Keratinocyte (primary cell): ENCODE data around the gene RBSN. TPM values are rescaled to one million over a fixed set of nuclear protein-coding genes. Genes with fewer than 3 reads are reported as not detected.

Source experiments
- DNase-seq: peaks from one replicate; pipeline ENCODE4 v3.0.0-alpha.2; 2011; ENCODE audit warnings: low read depth, missing footprints, low spot score
- FAIRE-seq: peaks from 2 replicates; lab custom pipeline; 2011; peaks lifted over from hg19 to GRCh38; lab: Jason Lieb, UNC
- H2AFZ ChIP-seq: 2 replicates; pipeline ENCODE4 v1.6.0; 2012; ENCODE audit warnings: low read length, control low read depth, inconsistent platforms; ENCODE audit not compliant: control insufficient read depth
- H3K27ac ChIP-seq: 2 replicates; pipeline ENCODE4 v1.5.1; 2011; ENCODE audit warnings: low read length; ENCODE audit not compliant: control insufficient read depth, insufficient read depth
- H3K27me3 ChIP-seq: 3 replicates; pipeline ENCODE4 v1.6.0; 2011; ENCODE audit warnings: low read length; ENCODE audit not compliant: control insufficient read depth, insufficient read depth; ENCODE audit errors: extremely low read depth
- H3K36me3 ChIP-seq, 2 experiments: 2 replicates in 1 of 2; 3 replicates in 1 of 2; pipeline ENCODE4 v1.5.1; 2011; ENCODE audit warnings: low read length in 2 of 2, mild to moderate bottlenecking in 1 of 2; ENCODE audit not compliant: control insufficient read depth in 2 of 2, insufficient read depth in 2 of 2; ENCODE audit errors: extremely low read depth in 1 of 2
- H3K4me1 ChIP-seq: 3 replicates; pipeline ENCODE4 v1.5.1; 2011; ENCODE audit warnings: low read length; ENCODE audit not compliant: control insufficient read depth, insufficient read depth; ENCODE audit errors: extremely low read depth
- H3K4me2 ChIP-seq: 3 replicates; pipeline ENCODE4 v1.6.0; 2011; ENCODE audit warnings: low read depth, low read length; ENCODE audit not compliant: control insufficient read depth, insufficient read depth; ENCODE audit errors: extremely low read depth
- H3K4me3 ChIP-seq, 3 experiments: fragments of 200-600 bp in 1 of 3; sonication (generic) in 1 of 3; 2 replicates in 2 of 3; 3 replicates in 1 of 3; pipeline ENCODE4 v1.5.1; 2011 to 2016; ENCODE audit warnings: low read length in 3 of 3, mild to moderate bottlenecking in 3 of 3, control low read depth in 2 of 3, inconsistent platforms in 1 of 3, low read depth in 1 of 3, mixed read lengths in 1 of 3, mixed run types in 1 of 3, moderate library complexity in 1 of 3; ENCODE audit not compliant: control insufficient read depth in 2 of 3, insufficient read depth in 2 of 3; ENCODE audit errors: extremely low read depth in 1 of 3
- H3K79me2 ChIP-seq: 2 replicates; pipeline ENCODE4 v1.6.0; 2012; ENCODE audit warnings: low read length; ENCODE audit not compliant: control insufficient read depth, insufficient read depth
- H3K9ac ChIP-seq: 3 replicates; pipeline ENCODE4 v1.6.0; 2011; ENCODE audit warnings: low read length; ENCODE audit not compliant: control insufficient read depth, insufficient read depth; ENCODE audit errors: extremely low read depth
- H3K9me1 ChIP-seq: 3 replicates; pipeline ENCODE4 v1.6.0; 2011; ENCODE audit warnings: low read length; ENCODE audit not compliant: control insufficient read depth, insufficient read depth; ENCODE audit errors: extremely low read depth
- H3K9me3 ChIP-seq: 2 replicates; pipeline ENCODE4 v1.5.1; 2012; ENCODE audit warnings: low read depth, low read length; ENCODE audit not compliant: control insufficient read depth
- H4K20me1 ChIP-seq: 3 replicates; pipeline ENCODE4 v1.6.0; 2011; ENCODE audit warnings: low read length; ENCODE audit not compliant: control insufficient read depth, insufficient read depth; ENCODE audit errors: extremely low read depth
- EZH2 ChIP-seq: IDR thresholded peaks from one replicate; pipeline ENCODE4 v1.6.1; 2012; ENCODE audit warnings: inconsistent platforms, mild to moderate bottlenecking, low read length, moderate library complexity
- dilution Hi-C: fragments of 300-500 bp; cut with MboI; formaldehyde crosslinking; loops from one replicate; pipeline ENCODE4 v1.7.0; 2020; ENCODE audit warnings: low sequenced_read_pairs; ENCODE audit not compliant: extremely low pct_ligation_motif_present
- polyA plus RNA-seq, 5 experiments: library from polyadenylated mRNA; depleted of rRNA in 3 of 5; stranded (reverse) in 3 of 5; stranded (forward) in 1 of 5; unstranded in 1 of 5; fragments of >200 nt; gene quantifications; 1 replicate in 1 of 5; 2 replicates in 3 of 5; 3 replicates in 1 of 5; pipeline versions ENCODE4 v1.2.1 to v1.2.3, GENCODE V29; 2011 to 2012; ENCODE audit warnings: missing spikeins in 2 of 5, low read depth in 1 of 5, low replicate concordance in 1 of 5
- TF ChIP-seq, protein P1 (sequence below), 3 experiments: IDR thresholded peaks in 1 of 3; conservative IDR thresholded peaks in 1 of 3; optimal IDR thresholded peaks in 1 of 3; 2 replicates in 2 of 3; 3 replicates in 1 of 3; pipeline versions ENCODE3 to v1.5.1; 2011; ENCODE audit warnings: low read length in 3 of 3, mild to moderate bottlenecking in 3 of 3, moderate library complexity in 2 of 3, control low read depth in 1 of 3, inconsistent platforms in 1 of 3; ENCODE audit not compliant: insufficient read depth in 2 of 3; ENCODE audit errors: extremely low read depth in 1 of 3

RBSN gene
- polyA plus RNA-seq, 1 donor (not counting 4 experiments of a cell fraction or from before 2014, with no cell fraction given), result 8.4 TPM

DNA sequence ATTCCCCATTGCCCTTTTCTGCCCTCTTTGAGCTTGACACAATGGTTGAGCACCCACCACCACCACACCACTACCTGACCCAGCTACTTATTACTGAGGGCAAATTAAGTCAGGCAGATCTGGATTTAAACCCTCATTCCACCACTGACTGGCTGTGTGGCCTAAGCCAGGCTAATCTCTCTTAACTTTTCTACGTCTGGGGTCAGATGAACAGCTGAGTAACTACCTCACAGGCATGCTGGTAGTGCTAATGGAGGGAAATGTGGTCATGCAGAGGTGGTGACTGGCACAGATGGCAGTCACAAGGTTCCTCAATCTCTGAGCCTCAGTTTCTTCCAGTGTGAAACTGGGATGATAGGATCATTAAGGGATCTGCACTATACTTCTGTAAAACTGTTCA lies 29.5 kb downstream of the RBSN start:
- no peaks in the 10 kb centered on the region for H4K20me1 ChIP-seq
- H3K4me3 ChIP-seq, result no peak overlapping the region
- TF ChIP-seq, protein P1, sequence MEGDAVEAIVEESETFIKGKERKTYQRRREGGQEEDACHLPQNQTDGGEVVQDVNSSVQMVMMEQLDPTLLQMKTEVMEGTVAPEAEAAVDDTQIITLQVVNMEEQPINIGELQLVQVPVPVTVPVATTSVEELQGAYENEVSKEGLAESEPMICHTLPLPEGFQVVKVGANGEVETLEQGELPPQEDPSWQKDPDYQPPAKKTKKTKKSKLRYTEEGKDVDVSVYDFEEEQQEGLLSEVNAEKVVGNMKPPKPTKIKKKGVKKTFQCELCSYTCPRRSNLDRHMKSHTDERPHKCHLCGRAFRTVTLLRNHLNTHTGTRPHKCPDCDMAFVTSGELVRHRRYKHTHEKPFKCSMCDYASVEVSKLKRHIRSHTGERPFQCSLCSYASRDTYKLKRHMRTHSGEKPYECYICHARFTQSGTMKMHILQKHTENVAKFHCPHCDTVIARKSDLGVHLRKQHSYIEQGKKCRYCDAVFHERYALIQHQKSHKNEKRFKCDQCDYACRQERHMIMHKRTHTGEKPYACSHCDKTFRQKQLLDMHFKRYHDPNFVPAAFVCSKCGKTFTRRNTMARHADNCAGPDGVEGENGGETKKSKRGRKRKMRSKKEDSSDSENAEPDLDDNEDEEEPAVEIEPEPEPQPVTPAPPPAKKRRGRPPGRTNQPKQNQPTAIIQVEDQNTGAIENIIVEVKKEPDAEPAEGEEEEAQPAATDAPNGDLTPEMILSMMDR (optimal IDR thresholded peaks at IDR 0.05 in 1 of 3, IDR thresholded peaks at IDR 0.05 in 1 of 3, conservative IDR thresholded peaks at IDR 0.05 in 1 of 3; ENCODE audit: extremely low read depth in 1 of 3, insufficient read depth in 2 of 3, low read length in 3 of 3), result no peak
- TF ChIP-seq EZH2, result no peak
- dilution Hi-C loops, result no loop called here
- peaks cover 3% of the 10 kb centered on the region for H3K4me1 ChIP-seq
- no peaks in the 10 kb centered on the region for H3K9me1 ChIP-seq
- no peak overlapping the region for H3K4me2 ChIP-seq
- no peak overlapping the region for H3K27ac ChIP-seq
- H2AFZ ChIP-seq, result no peak overlapping the region
- peaks cover 6% of the 10 kb centered on the region for H3K79me2 ChIP-seq
- FAIRE-seq, result no peak
- H3K9me3 ChIP-seq, result no peaks in the 10 kb centered on the region
- H3K27me3 ChIP-seq, result no peaks in the 10 kb centered on the region
- peaks cover 16 to 17% of the 10 kb centered on the region in 2 experiments for H3K36me3 ChIP-seq
- no peak overlapping the region for H3K9ac ChIP-seq
- no peak for DNase-seq

DNA sequence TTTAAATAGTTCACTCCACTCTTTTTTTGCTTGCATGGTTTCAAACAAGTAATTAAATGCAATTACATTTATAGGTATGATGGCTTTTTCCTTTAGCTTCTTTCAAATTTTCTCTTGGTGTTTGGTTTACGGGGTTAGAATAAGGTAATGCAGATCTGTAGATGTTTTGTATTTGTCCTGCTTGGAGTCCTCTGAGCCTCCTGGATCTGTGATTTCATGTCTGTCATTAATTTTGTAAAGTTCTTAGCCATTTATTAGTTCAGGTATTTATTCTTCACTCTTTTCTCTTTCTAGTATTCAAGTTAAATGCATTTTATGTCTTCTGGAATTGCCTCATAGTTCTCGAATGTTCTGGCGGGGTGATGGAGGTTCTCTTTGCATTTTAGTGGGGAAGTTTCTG lies 32.5 kb downstream of the RBSN start:
- Histone ChIP-seq H3K4me1 (peaks cover 16% of the 10 kb centered on the region), H3K36me3 (peaks cover 0 to 4% of the 10 kb centered on the region in 2 experiments), H2AFZ (no peak overlapping the region), H3K9me1 (no peaks in the 10 kb centered on the region), H4K20me1 (no peaks in the 10 kb centered on the region), H3K4me2 (no peak overlapping the region), H3K79me2 (peaks cover 23% of the 10 kb centered on the region), H3K9me3 (no peaks in the 10 kb centered on the region), H3K27me3 (no peaks in the 10 kb centered on the region), H3K4me3 (no peak overlapping the region), H3K27ac (no peak overlapping the region), H3K9ac (no peak overlapping the region)
- TF ChIP-seq, protein P1 (optimal IDR thresholded peaks at IDR 0.05 in 1 of 3, IDR thresholded peaks at IDR 0.05 in 1 of 3, conservative IDR thresholded peaks at IDR 0.05 in 1 of 3; ENCODE audit: extremely low read depth in 1 of 3, insufficient read depth in 2 of 3, low read length in 3 of 3), result no peak
- no peak for TF ChIP-seq EZH2
- dilution Hi-C loops, result no loop called here
- no peak for FAIRE-seq
- no peak for DNase-seq
